HCT116 (cell line): Measurements from ENCODE around the gene MED10. TPM values are rescaled to one million over a fixed set of nuclear protein-coding genes. Genes with fewer than 3 reads are reported as not detected.

Experiments
- ATAC-seq: fragments of 200-7000 bp; cut with Tn5 transposase; 2 replicates; pipeline ENCODE4 v1.9.1; 2020; ENCODE audit warnings: mild to moderate bottlenecking, moderate library complexity
- BruUV-seq: library from RNA; stranded (reverse); fragments of 400-500 nt; replicated peaks from 2 replicates; lab custom pipeline; 2021; lab: Mats Ljungman, UMichigan
- CTCF ChIA-PET: fragments of 300-600 bp; sonication (Branson Sonifier 250); formaldehyde crosslinking; loops from one replicate; lab custom pipeline; 2021; ENCODE audit warnings: antibody characterized with exemption; lab: Charles Lee
- POLR2A ChIA-PET: fragments of 300-600, 350-600 bp; sonication (Branson Sonifier 250); formaldehyde crosslinking; loops from one replicate; lab custom pipeline; 2021; ENCODE audit warnings: antibody characterized with exemption; lab: Charles Lee
- RAD21 ChIA-PET, 2 experiments: fragments of 300-600 bp; sonication (Branson Sonifier 250); formaldehyde crosslinking; loops; one replicate each; lab custom pipeline; 2023; ENCODE audit warnings: low total read pairs in 2 of 2; ENCODE audit not compliant: uncharacterized antibody in 2 of 2, unreplicated experiment in 2 of 2, low non-redundant PET in 1 of 2; lab: Charles Lee
- DNase-seq: peaks from one replicate; pipeline ENCODE4 v3.0.0-alpha.2; 2010; ENCODE audit warnings: low read depth, low spot score
- H2AFZ ChIP-seq: fragments of 200-600 bp; shearing (Covaris generic), sonication (generic); 2 replicates; pipeline ENCODE4 v1.6.1; 2017; ENCODE audit warnings: low read depth, mixed run types, mixed read lengths, antibody characterized with exemption, low read length; ENCODE audit not compliant: poor library complexity, severe bottlenecking
- H3K27ac ChIP-seq: 2 replicates; pipeline ENCODE4 v1.5.1; 2012; ENCODE audit warnings: low read depth, low read length
- H3K27me3 ChIP-seq: fragments of 200-600 bp; sonication (generic); 2 replicates; pipeline ENCODE4 v1.6.1; 2016; ENCODE audit warnings: mixed run types, low read length, mixed read lengths; ENCODE audit not compliant: insufficient read depth
- H3K36me3 ChIP-seq, 2 experiments: fragments of 200-500 bp in 1 of 2; fragments of 200-600 bp in 1 of 2; sonication (Bioruptor generic) in 1 of 2; sonication (generic) in 1 of 2; 2 replicates each; pipeline versions ENCODE4 v1.5.1 to v1.6.1; 2014 to 2016; ENCODE audit warnings: low read length in 2 of 2, inconsistent platforms in 1 of 2, mixed read lengths in 1 of 2, mixed run types in 1 of 2; ENCODE audit not compliant: insufficient read depth in 2 of 2, control insufficient read depth in 1 of 2
- H3K4me1 ChIP-seq, 2 experiments: fragments of 200-600 bp in 1 of 2; sonication (generic) in 1 of 2; 2 replicates each; pipeline versions ENCODE4 v1.5.1 to v1.6.1; 2012 to 2017; ENCODE audit warnings: low read length in 2 of 2, inconsistent platforms in 1 of 2, mild to moderate bottlenecking in 1 of 2, mixed read lengths in 1 of 2, mixed run types in 1 of 2, moderate library complexity in 1 of 2; ENCODE audit not compliant: insufficient read depth in 2 of 2, control insufficient read depth in 1 of 2
- H3K4me2 ChIP-seq: fragments of 200-600 bp; sonication (generic); 2 replicates; pipeline ENCODE4 v1.6.1; 2017; ENCODE audit warnings: mixed run types, low read length, mixed read lengths
- H3K4me3 ChIP-seq, 2 experiments: fragments of 200-600 bp in 1 of 2; sonication (generic) in 1 of 2; replicated peaks in 1 of 2; 2 replicates each; pipeline ENCODE4 v1.5.1; 2011 to 2016; ENCODE audit warnings: low read length in 2 of 2, control low read depth in 1 of 2, low read depth in 1 of 2, mild to moderate bottlenecking in 1 of 2, mixed read lengths in 1 of 2, mixed run types in 1 of 2
- H3K79me2 ChIP-seq: fragments of 200-600 bp; sonication (generic); 2 replicates; pipeline ENCODE4 v1.6.1; 2017; ENCODE audit warnings: mild to moderate bottlenecking, mixed run types, low read length, moderate library complexity, mixed read lengths; ENCODE audit not compliant: insufficient read depth
- H3K9ac ChIP-seq: fragments of 200-600 bp; sonication (generic); 2 replicates; pipeline ENCODE4 v1.6.1; 2016; ENCODE audit warnings: low read length, mixed read lengths
- H3K9me2 ChIP-seq: fragments of 200-600 bp; sonication (generic), shearing (Covaris generic); 2 replicates; pipeline ENCODE4 v1.6.1; 2017; ENCODE audit warnings: mixed run types, mild to moderate bottlenecking, moderate library complexity; ENCODE audit not compliant: insufficient read depth
- H3K9me3 ChIP-seq, 2 experiments: fragments of 200-500 bp in 1 of 2; fragments of 200-600 bp in 1 of 2; sonication (Bioruptor generic) in 1 of 2; sonication (generic) in 1 of 2; 2 replicates each; pipeline ENCODE4 v1.6.1; 2014 to 2017; ENCODE audit warnings: low read length in 2 of 2, mixed read lengths in 2 of 2, inconsistent platforms in 1 of 2, low read depth in 1 of 2, mild to moderate bottlenecking in 1 of 2, mixed run types in 1 of 2, moderate library complexity in 1 of 2; ENCODE audit not compliant: control insufficient read depth in 1 of 2, insufficient read depth in 1 of 2
- H4K20me1 ChIP-seq: fragments of 200-600 bp; sonication (generic), shearing (Covaris generic); 2 replicates; pipeline ENCODE4 v1.6.1; 2017; ENCODE audit warnings: mixed run types, mild to moderate bottlenecking, moderate library complexity; ENCODE audit not compliant: insufficient read depth
- CBX3 ChIP-seq: IDR thresholded peaks from 2 replicates; pipeline ENCODE4 v1.6.1; 2012; ENCODE audit warnings: low read depth
- CEBPB ChIP-seq: IDR thresholded peaks from 2 replicates; pipeline ENCODE4 v1.6.1; 2012; ENCODE audit warnings: low read depth
- CTCF ChIP-seq, 3 experiments: fragments of 200-600 bp in 1 of 3; sonication (generic) in 1 of 3; IDR thresholded peaks in 2 of 3; conservative IDR thresholded peaks in 1 of 3; 2 replicates each; pipeline ENCODE4 v1.5.1; 2012 to 2017; ENCODE audit warnings: low read depth in 2 of 3, low read length in 2 of 3, antibody characterized with exemption in 1 of 3, borderline replicate concordance in 1 of 3, control low read depth in 1 of 3, mild to moderate bottlenecking in 1 of 3, mixed read lengths in 1 of 3, mixed run types in 1 of 3, moderate library complexity in 1 of 3; ENCODE audit not compliant: insufficient read depth in 1 of 3
- EGR1 ChIP-seq: IDR thresholded peaks from 2 replicates; pipeline ENCODE4 v1.6.1; 2012; ENCODE audit warnings: low read depth
- ELF1 ChIP-seq: IDR thresholded peaks from 2 replicates; pipeline ENCODE4 v1.6.1; 2012; ENCODE audit warnings: low read depth, borderline replicate concordance
- EZH2 ChIP-seq: fragments of 200-600 bp; sonication (generic); IDR thresholded peaks from 2 replicates; pipeline ENCODE4 v1.6.1; 2017; ENCODE audit warnings: antibody characterized with exemption, mixed run types
- EZH2phosphoT487 ChIP-seq: fragments of 200-600 bp; IDR thresholded peaks from 2 replicates; pipeline ENCODE4 v1.6.1; 2018; ENCODE audit warnings: antibody characterized with exemption, borderline replicate concordance
- JUND ChIP-seq: IDR thresholded peaks from 2 replicates; pipeline ENCODE4 v1.6.1; 2012
- POLR2A ChIP-seq: IDR thresholded peaks from 2 replicates; pipeline ENCODE4 v1.7.0; 2011; ENCODE audit warnings: borderline replicate concordance; ENCODE audit not compliant: insufficient read depth, insufficient read length; ENCODE audit errors: extremely low read depth
- POLR2AphosphoS5 ChIP-seq: IDR thresholded peaks from 2 replicates; pipeline ENCODE4 v1.6.1; 2011; ENCODE audit warnings: mild to moderate bottlenecking, low read depth, low read length, moderate library complexity
- RAD21 ChIP-seq: IDR thresholded peaks from 2 replicates; pipeline ENCODE4 v1.6.1; 2012; ENCODE audit warnings: low read depth, mild to moderate bottlenecking
- SRF ChIP-seq: IDR thresholded peaks from 2 replicates; pipeline ENCODE4 v1.6.1; 2012; ENCODE audit warnings: low read depth
- TCF7L2 ChIP-seq: IDR thresholded peaks from 2 replicates; pipeline ENCODE4 v1.7.0; 2011; ENCODE audit warnings: borderline replicate concordance, inconsistent platforms; ENCODE audit not compliant: insufficient read depth, insufficient read length; ENCODE audit errors: extremely low read depth
- YY1 ChIP-seq: IDR thresholded peaks from 2 replicates; pipeline ENCODE4 v1.6.1; 2011; ENCODE audit warnings: low read length, low read depth, moderate library complexity, mild to moderate bottlenecking; ENCODE audit not compliant: insufficient replicate concordance; ENCODE audit errors: extremely low read depth
- ZBTB33 ChIP-seq: IDR thresholded peaks from 2 replicates; pipeline ENCODE4 v1.6.1; 2011; ENCODE audit warnings: mild to moderate bottlenecking, low read length, moderate library complexity; ENCODE audit not compliant: insufficient replicate concordance; ENCODE audit errors: extremely low read depth
- ZFX ChIP-seq: fragments of 450-650 bp; IDR thresholded peaks from 2 replicates; pipeline ENCODE4 v1.6.1; 2017
- intact Hi-C: fragments of 100-400 bp; cut with micrococcal nuclease; formaldehyde crosslinking; loops from 2 replicates; pipeline ENCODE4 v1.10.0; 2022
- total RNA-seq: library from RNA; stranded (reverse); gene quantifications from one replicate; pipeline ENCODE4 v1.2.1, GENCODE V29; 2021; ENCODE audit not compliant: unreplicated experiment

MED10 gene
- total RNA-seq, 1 experiment from 2014 or later: 35.0 TPM

- peak; percentile 38 for ATAC-seq
- H3K4me1 ChIP-seq: no peaks in the 10 kb centered on the region
- no peak overlapping the region for H3K27ac ChIP-seq
- no peak overlapping the region for H2AFZ ChIP-seq
- DNase-seq: no peak
- ChIA-PET RAD21 (no interaction called here), POLR2A (no interaction called here), CTCF (no interaction called here)
- no peak overlapping the region for H3K9ac ChIP-seq
- H3K79me2 ChIP-seq: no peaks in the 10 kb centered on the region
- H3K27me3 ChIP-seq: peaks cover 17% of the 10 kb centered on the region; the same call in 1 of the 2 replicates
- H3K36me3 ChIP-seq: no peaks in the 10 kb centered on the region
- intact Hi-C loops: no loop called here
- no peaks in the 10 kb centered on the region for H3K9me3 ChIP-seq
- no peaks in the 10 kb centered on the region for H4K20me1 ChIP-seq
- no peak overlapping the region for H3K4me2 ChIP-seq
- TF ChIP-seq POLR2A (no peak), RAD21 (no peak), POLR2AphosphoS5 (no peak), ELF1 (no peak), YY1 (no peak), ZFX (no peak), EZH2 (no peak), SRF (no peak), EZH2phosphoT487 (no peak), TCF7L2 (no peak), EGR1 (no peak), ZBTB33 (no peak), CEBPB (no peak), CBX3 (no peak), CTCF (IDR thresholded peaks at IDR 0.05 in 2 of 3, conservative IDR thresholded peaks at IDR 0.05 in 1 of 3; ENCODE audit: borderline replicate concordance in 1 of 3, insufficient read depth in 1 of 3, low read depth in 2 of 3, low read length in 2 of 3) (no peak), JUND (no peak)
- H3K4me3 ChIP-seq: no peak overlapping the region
- BruUV-seq: no TSS peak
- H3K9me2 ChIP-seq: no peaks in the 10 kb centered on the region
Measured at GRCh38 chr5:6349387-6349786, 29.0 kb downstream of the MED10 start.
